22Rv1 (cell line): ENCODE data around the gene GAR1.

Experiments
- CTCF ChIP-seq: fragments of 450-650 bp; IDR thresholded peaks from 2 replicates; pipeline ENCODE4 v1.5.1; 2017; ENCODE audit warnings: mild to moderate bottlenecking
- ZFX ChIP-seq: fragments of 450-650 bp; IDR thresholded peaks from 2 replicates; pipeline ENCODE4 v1.6.1; 2017; ENCODE audit warnings: antibody characterized with exemption, borderline replicate concordance

- no peak for TF ChIP-seq CTCF
- no peak for TF ChIP-seq ZFX
Measured at GRCh38 chr4:109810552-109811387, 4.8 kb upstream of the GAR1 start.
